WERI-Rb-1 (cell line): ENCODE measurements around the gene MOV10.

Experiments used
- DNase-seq: peaks from one replicate; pipeline ENCODE4 v3.0.0-alpha.2; 2020
- H3K27ac ChIP-seq: fragments of 250-450 bp; sonication (Bioruptor Pico); 2 replicates; pipeline ENCODE4 v1.5.1; 2020; ENCODE audit warnings: mild to moderate bottlenecking, moderate library complexity
- H3K27me3 ChIP-seq: fragments of 250-450 bp; sonication (Bioruptor Pico); 2 replicates; pipeline ENCODE4 v1.5.1; 2021; ENCODE audit warnings: mild to moderate bottlenecking, low read depth, moderate library complexity; ENCODE audit not compliant: insufficient read depth, severe bottlenecking
- H3K36me3 ChIP-seq: fragments of 250-450 bp; sonication (Bioruptor Pico); 2 replicates; pipeline ENCODE4 v1.5.1; 2020; ENCODE audit warnings: mild to moderate bottlenecking, moderate library complexity
- H3K4me3 ChIP-seq: 2 replicates; pipeline ENCODE4 v1.5.1; 2011; ENCODE audit warnings: low read depth, mild to moderate bottlenecking, control low read depth, low read length
- H3K9me3 ChIP-seq: fragments of 250-450 bp; sonication (Bioruptor Pico); 2 replicates; pipeline ENCODE4 v1.5.1; 2021; ENCODE audit warnings: mild to moderate bottlenecking, moderate library complexity; ENCODE audit not compliant: severe bottlenecking
- CTCF ChIP-seq: IDR thresholded peaks from 2 replicates; pipeline ENCODE4 v1.5.1; 2011; ENCODE audit warnings: low read depth, mild to moderate bottlenecking, control low read depth, inconsistent platforms, low read length

MOV10 gene

GRCh38 chr1:112701227-112702066 is 27.0 kb downstream of the MOV10 start:
- no peak for TF ChIP-seq CTCF
- peak overlapping the region; percentile 67 for H3K27ac ChIP-seq
- no peaks in the 10 kb centered on the region for H3K27me3 ChIP-seq
- H3K9me3 ChIP-seq, result no peaks in the 10 kb centered on the region
- no peak for DNase-seq
- H3K36me3 ChIP-seq, result peaks cover 50% of the 10 kb centered on the region
- H3K4me3 ChIP-seq, result no peak overlapping the region

- no peak overlapping the region for H3K27ac ChIP-seq
These were observed 27.6 kb downstream of the MOV10 start for GRCh38 chr1:112702067-112702395.

GRCh38 chr1:112702420-112703261 is 28.2 kb downstream of the MOV10 start:
- Histone ChIP-seq H3K4me3 (no peak overlapping the region), H3K27ac (no peak overlapping the region), H3K27me3 (no peaks in the 10 kb centered on the region), H3K9me3 (no peaks in the 10 kb centered on the region), H3K36me3 (peaks cover 39% of the 10 kb centered on the region)
- no peak for TF ChIP-seq CTCF
- no peak for DNase-seq

More at GRCh38 chr1:112702067-112702395, 27.6 kb downstream of the MOV10 start:
- no peak overlapping the region for H3K4me3 ChIP-seq
- peaks cover 45% of the 10 kb centered on the region for H3K36me3 ChIP-seq
- no peak for TF ChIP-seq CTCF
- H3K27me3 ChIP-seq, result no peaks in the 10 kb centered on the region
- no peak for DNase-seq
- H3K9me3 ChIP-seq, result no peaks in the 10 kb centered on the region

- Histone ChIP-seq H3K27ac (no peak overlapping the region), H3K27me3 (no peaks in the 10 kb centered on the region), H3K9me3 (no peaks in the 10 kb centered on the region), H3K4me3 (no peak overlapping the region), H3K36me3 (peaks cover 28% of the 10 kb centered on the region)
- no peak for TF ChIP-seq CTCF
- no peak for DNase-seq
These were observed 29.2 kb downstream of the MOV10 start for GRCh38 chr1:112703706-112704105.

- no peak for TF ChIP-seq CTCF
- Histone ChIP-seq H3K27me3 (no peaks in the 10 kb centered on the region), H3K27ac (peak overlapping the region; percentile 51), H3K36me3 (peaks cover 24% of the 10 kb centered on the region), H3K4me3 (no peak overlapping the region; the same call in 1 of the 2 replicates), H3K9me3 (no peaks in the 10 kb centered on the region)
- DNase-seq, result no peak
These were observed 30.0 kb downstream of the MOV10 start for GRCh38 chr1:112704391-112704933.
